ENCODE data around the gene DIS3L. TPM values are rescaled to one million over a fixed set of nuclear protein-coding genes. Genes with fewer than 3 reads are reported as not detected.

Gene DIS3L
- total RNA-seq, 2 experiments from 2014 or later: 22.6 to 24.3 TPM

GRCh38 chr15:66290007-66290406, 3.4 kb upstream of the DIS3L start:
- peak overlapping the region; percentile 38 for H3K4me3 Mint-ChIP-seq
- H3K27me3 Mint-ChIP-seq: no peaks in the 10 kb centered on the region
- peaks cover 6% of the 10 kb centered on the region for H3K36me3 Mint-ChIP-seq (ENCODE audit: low read depth)
- Histone ChIP-seq H3K4me1 (ENCODE audit: insufficient read depth, low read length) (peaks cover 33% of the 10 kb centered on the region), H3K27ac (ENCODE audit: low read depth in 1 of 2, low read length in 2 of 2) (no peak overlapping the region), H3K4me3 (ENCODE audit: low read length) (no peak overlapping the region), H3K36me3 (ENCODE audit: insufficient read depth, low read length) (no peaks in the 10 kb centered on the region), H3K27me3 (ENCODE audit: control insufficient read depth in 1 of 2, insufficient read depth in 2 of 2, low read length in 2 of 2) (no peaks in the 10 kb centered on the region), H3K9me3 (ENCODE audit: control insufficient read depth in 1 of 2, insufficient read depth in 1 of 2, low read length in 2 of 2) (no peaks in the 10 kb centered on the region)
- H3K9me3 Mint-ChIP-seq: no peaks in the 10 kb centered on the region
- ATAC-seq (ENCODE audit: poor library complexity) (no peak), DNase-seq (no peak)
- no peak for TF ChIP-seq CTCF (IDR thresholded peaks at IDR 0.05)
- intact Hi-C loops (cut with DNase I, micrococcal nuclease): loop anchor here (5.0 to 10.0 kb wide), 3 partner anchors 67 to 405 kb away; partner anchors contain the start of genes MAP2K1 (in 1 of the 2) and TIPIN (in 1 of the 2)
- POLR2A ChIA-PET: no interaction called here
- peaks cover 39% of the 10 kb centered on the region for H3K4me1 Mint-ChIP-seq (ENCODE audit: low read depth)
- CTCF ChIA-PET: no interaction called here
- peak overlapping the region; percentile 97 for H3K27ac Mint-ChIP-seq

GRCh38 chr15:66290518-66290917, 2.9 kb upstream of the DIS3L start:
- ChIA-PET POLR2A (no interaction called here), CTCF (no interaction called here)
- Mint-ChIP-seq H3K9me3 (no peaks in the 10 kb centered on the region), H3K4me3 (peak overlapping the region; percentile 38), H3K4me1 (ENCODE audit: low read depth) (peaks cover 44% of the 10 kb centered on the region), H3K27ac (peak overlapping the region; percentile 97), H3K27me3 (no peaks in the 10 kb centered on the region), H3K36me3 (ENCODE audit: low read depth) (peaks cover 6% of the 10 kb centered on the region)
- no peak overlapping the region for H3K4me3 ChIP-seq (ENCODE audit: low read length)
- intact Hi-C loops (cut with DNase I, micrococcal nuclease): loop anchor here (5.0 to 10.0 kb wide), 3 partner anchors 67 to 406 kb away; partner anchors contain the start of genes MAP2K1 (in 1 of the 2) and TIPIN (in 1 of the 2)
- ATAC-seq (ENCODE audit: poor library complexity) (no peak), DNase-seq (no peak)
- no peak overlapping the region for H3K27ac ChIP-seq (ENCODE audit: low read depth in 1 of 2, low read length in 2 of 2)
- no peaks in the 10 kb centered on the region for H3K36me3 ChIP-seq (ENCODE audit: insufficient read depth, low read length)
- no peak for TF ChIP-seq CTCF (IDR thresholded peaks at IDR 0.05)
- H3K27me3 ChIP-seq (ENCODE audit: control insufficient read depth in 1 of 2, insufficient read depth in 2 of 2, low read length in 2 of 2): no peaks in the 10 kb centered on the region
- H3K9me3 ChIP-seq (ENCODE audit: control insufficient read depth in 1 of 2, insufficient read depth in 1 of 2, low read length in 2 of 2): no peaks in the 10 kb centered on the region
- H3K4me1 ChIP-seq (ENCODE audit: insufficient read depth, low read length): peaks cover 33% of the 10 kb centered on the region

GRCh38 chr15:66291816-66292570, 1.4 kb upstream of the DIS3L start:
- Histone ChIP-seq H3K9me3 (ENCODE audit: control insufficient read depth in 1 of 2, insufficient read depth in 1 of 2, low read length in 2 of 2) (no peaks in the 10 kb centered on the region), H3K4me3 (ENCODE audit: low read length) (no peak overlapping the region), H3K36me3 (ENCODE audit: insufficient read depth, low read length) (no peaks in the 10 kb centered on the region), H3K4me1 (ENCODE audit: insufficient read depth, low read length) (peaks cover 33% of the 10 kb centered on the region), H3K27me3 (ENCODE audit: control insufficient read depth in 1 of 2, insufficient read depth in 2 of 2, low read length in 2 of 2) (no peaks in the 10 kb centered on the region), H3K27ac (ENCODE audit: low read depth in 1 of 2, low read length in 2 of 2) (no peak overlapping the region)
- intact Hi-C loops (cut with DNase I, micrococcal nuclease): loop anchor here (2.0 to 10.0 kb wide), 4 partner anchors 65 to 407 kb away; partner anchors contain the start of genes MAP2K1 (in 1 of the 2), SNAPC5 (in 1 of the 2) and TIPIN (in 1 of the 2)
- no peak for TF ChIP-seq CTCF (IDR thresholded peaks at IDR 0.05)
- no peaks in the 10 kb centered on the region for H3K9me3 Mint-ChIP-seq
- H3K27me3 Mint-ChIP-seq: no peaks in the 10 kb centered on the region
- ChIA-PET POLR2A (interaction anchor here (1.2 to 1.9 kb wide), 4 partner anchors 180 to 213 kb away, joined by 3 to 9 read pairs (median 4); partner anchors contain the start of genes SNAPC5 and ZWILCH), CTCF (interaction anchor here (1.0 to 2.2 kb wide), 2 partner anchors 9 to 207 kb away, joined by 3 to 13 read pairs; partner anchors contain the start of gene SNAPC5)
- H3K4me3 Mint-ChIP-seq: peak overlapping the region; percentile 92
- peaks cover 56% of the 10 kb centered on the region for H3K4me1 Mint-ChIP-seq (ENCODE audit: low read depth)
- H3K27ac Mint-ChIP-seq: peak overlapping the region; percentile 97
- peaks cover 11% of the 10 kb centered on the region for H3K36me3 Mint-ChIP-seq (ENCODE audit: low read depth)
- ATAC-seq (ENCODE audit: poor library complexity) (no peak), DNase-seq (peak in 1 of 14 experiments; percentile 15)
